ENCODE results near the gene MMP13.
A peak's percentile ranks its signal among the peaks of the same experiment; 100 is the strongest.

Gene MMP13

DNA sequence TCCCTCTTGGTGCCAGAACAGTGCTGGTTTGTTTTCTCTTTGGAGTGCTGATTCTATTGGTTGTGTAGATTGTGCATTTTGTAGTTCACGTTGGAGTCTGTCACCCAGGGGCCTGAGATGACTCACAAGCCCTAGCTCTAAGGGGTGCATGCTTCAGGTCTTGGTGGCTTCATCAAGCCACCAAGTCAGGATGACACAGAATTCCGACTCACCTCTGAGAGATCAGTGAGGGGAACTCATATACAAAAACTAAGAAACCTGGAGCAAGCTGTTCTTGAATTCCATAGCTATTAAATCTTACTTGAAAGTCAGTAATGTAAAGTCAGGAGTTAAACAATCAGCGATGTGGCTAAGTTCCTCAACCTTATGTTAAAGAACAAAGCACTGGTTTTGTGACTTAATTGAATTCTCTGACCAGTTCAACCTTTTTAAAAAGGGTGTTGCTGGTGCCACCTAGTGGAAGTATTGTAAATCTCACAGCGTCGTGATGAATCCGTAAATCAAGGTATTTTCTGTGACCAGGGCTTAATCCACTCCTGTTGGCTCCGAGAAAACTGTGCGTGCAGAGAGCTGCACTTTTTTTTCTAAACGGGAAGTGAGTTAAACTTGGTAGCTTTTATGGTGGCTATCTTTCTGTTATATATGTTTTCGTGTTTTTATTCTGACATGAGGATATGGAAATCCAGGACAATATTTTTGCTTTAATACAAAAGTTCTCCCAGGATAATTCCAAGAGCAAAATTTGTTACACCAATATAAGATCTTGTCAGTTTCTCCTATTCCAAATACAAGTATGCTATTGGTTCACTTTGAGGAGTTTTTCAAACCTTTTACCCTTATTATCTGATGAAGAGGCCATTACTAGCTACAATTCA lies 14.6 kb downstream of the MMP13 start:
- Histone ChIP-seq H3K27ac (no peak overlapping the region), H3K4me3 (no peak overlapping the region)

DNA sequence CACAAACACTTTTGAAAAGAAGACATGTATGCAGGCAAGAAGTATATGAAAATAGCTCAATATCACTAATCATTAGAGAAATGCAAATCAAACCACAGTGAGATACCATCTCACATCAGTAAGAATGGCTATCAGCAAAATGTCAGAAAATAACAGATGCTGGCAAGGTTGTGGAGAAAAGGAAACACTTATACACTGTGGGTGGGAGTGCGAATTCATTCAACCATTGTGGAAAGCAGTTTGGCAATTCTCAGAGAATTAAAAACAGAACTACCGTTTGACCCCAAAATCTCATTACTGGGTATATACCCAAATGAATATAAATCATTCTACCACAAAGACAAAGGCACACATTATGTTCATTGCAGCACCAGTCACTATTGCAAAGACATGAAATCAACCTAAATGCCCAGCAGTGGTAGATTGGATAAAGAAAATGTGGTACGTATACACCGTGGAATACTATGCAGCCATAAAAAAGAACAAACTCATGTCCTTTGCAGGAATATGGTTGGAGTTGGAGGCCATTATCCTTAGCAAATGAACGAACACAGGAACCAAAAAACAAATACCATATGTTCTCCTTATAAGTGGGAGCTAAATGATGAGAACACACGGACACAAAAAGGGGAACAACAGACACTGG lies 18.5 kb downstream of the MMP13 start:
- no peak overlapping the region for H3K4me3 ChIP-seq
- H3K27ac ChIP-seq, result no peak overlapping the region

DNA sequence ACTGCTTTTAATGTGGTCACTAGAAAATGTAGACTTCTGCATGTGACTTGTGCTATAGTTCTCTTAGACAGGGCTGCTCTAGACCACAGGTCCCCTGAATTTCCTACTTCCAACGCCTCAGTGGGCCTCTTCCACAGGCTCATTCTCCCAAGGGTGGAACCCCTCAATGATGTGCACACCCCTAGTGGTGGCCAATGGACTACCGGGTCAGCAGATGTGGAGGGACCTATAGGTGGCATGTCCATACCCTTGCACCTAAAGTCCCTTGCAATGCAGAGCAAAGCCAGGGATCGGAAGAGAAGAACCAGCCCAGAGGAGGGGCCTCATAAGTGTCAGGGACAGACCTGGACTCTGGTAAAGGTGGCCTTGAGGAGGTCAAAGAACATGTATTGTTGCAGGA lies 20.0 kb downstream of the MMP13 start:
- H3K4me3 ChIP-seq, result no peak overlapping the region

DNA sequence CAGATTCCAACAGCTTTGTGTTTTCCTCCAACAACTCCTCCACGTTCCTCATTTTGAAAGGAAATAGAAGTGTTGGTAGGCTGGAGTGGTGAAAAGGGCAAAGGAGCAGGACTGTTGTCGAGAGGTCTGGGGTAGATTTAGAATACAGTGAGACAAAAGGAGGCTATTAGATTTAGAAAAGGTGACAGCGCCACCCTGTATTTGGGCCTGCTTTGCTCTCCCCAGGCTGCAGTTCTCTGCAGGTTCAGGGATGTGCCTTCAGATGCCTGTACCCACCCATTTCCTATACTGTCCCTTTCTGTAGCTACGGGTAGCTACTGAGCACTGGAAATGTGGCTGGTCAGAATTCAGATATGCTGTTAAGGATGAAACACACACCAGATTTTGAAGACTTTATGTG lies 20.8 kb downstream of the MMP13 start:
- Histone ChIP-seq H3K27ac (no peak overlapping the region), H3K4me3 (no peak overlapping the region)

More for the DNA sequence above, 20.0 kb downstream of the MMP13 start:
- H3K27ac ChIP-seq, result no peak overlapping the region

DNA sequence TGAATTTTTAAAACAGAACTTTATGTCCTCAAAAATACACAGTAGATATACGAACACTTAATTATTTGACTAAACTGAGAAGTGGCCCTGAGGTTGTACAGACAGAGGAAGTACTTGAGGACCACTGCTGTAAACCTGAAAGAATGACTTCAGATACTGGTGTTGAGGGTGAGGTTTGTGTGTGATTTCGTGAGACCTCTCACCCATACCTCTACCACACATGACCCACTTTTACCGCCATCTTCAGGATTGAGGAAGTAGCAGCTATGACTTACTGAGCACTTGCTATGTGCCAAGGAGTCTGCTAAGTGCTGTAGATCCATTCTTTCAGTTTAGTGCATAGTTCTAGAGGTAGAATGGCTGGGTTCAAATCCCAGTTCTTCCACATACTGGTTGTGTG lies 21.9 kb downstream of the MMP13 start:
- Histone ChIP-seq H3K27ac (peak overlapping the region in 1 of 21 experiments; percentile 23), H3K4me3 (no peak overlapping the region)

DNA sequence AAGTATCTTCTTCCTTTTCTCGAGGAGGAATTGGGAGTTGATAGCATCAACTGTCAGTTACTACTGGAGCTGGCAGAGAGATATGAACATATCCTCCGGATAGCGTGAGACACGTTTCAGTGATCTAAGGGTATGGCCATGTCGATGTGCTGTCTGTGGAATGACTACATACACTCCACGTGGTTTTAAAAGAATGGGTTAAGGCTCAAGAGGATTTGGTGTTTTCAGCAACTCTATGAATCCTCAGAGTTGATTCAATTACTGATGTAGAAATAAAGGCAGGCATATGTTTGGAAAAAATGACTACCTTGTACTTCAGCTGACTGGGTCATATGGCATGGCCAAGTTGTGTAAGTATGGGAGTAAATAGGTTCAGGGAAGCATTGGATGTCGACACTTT lies 22.9 kb downstream of the MMP13 start:
- Histone ChIP-seq H3K4me3 (no peak overlapping the region), H3K27ac (no peak overlapping the region)

DNA sequence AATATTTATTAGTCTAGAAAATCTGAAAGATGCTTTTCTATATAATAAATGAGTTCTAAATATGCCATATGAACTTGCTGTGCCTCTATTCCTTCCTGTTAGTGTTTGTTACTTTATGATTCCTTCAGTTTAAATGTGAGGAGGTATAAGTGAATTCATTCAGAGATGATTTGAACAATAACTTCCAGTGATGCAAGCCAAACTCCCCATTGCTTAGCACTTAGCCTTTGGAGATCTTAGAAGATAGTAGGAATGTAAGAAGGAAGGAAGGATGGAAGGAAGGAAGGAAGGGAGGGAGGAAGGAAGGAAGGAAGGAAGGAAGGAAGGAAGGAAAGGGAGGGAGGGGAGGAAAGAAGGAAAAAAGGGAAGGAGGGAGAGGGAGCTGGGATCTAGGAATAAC lies 25.1 kb downstream of the MMP13 start:
- no peak overlapping the region for H3K27ac ChIP-seq
- H3K4me3 ChIP-seq, result no peak overlapping the region

DNA sequence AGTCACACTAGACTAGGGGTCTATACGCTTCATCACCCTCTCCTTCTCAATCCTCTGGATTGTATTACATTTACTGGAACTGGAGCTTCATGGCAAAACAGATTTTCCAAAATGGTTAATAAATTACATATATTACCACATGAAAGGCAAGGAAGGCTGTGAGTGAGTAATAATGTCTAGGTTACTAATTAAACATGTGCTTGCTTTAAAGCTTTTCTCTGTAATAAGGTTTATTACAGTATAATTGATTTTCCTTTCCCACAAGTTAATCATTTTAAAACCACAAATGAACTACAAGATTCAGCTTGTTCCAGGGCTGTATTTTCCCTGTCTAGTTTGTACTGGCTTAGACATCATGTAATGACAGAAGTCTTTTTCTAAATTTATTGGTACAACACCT lies 25.6 kb downstream of the MMP13 start:
- no peak overlapping the region for H3K4me3 ChIP-seq
- peak overlapping the region in 1 of 21 experiments; percentile 14 for H3K27ac ChIP-seq

DNA sequence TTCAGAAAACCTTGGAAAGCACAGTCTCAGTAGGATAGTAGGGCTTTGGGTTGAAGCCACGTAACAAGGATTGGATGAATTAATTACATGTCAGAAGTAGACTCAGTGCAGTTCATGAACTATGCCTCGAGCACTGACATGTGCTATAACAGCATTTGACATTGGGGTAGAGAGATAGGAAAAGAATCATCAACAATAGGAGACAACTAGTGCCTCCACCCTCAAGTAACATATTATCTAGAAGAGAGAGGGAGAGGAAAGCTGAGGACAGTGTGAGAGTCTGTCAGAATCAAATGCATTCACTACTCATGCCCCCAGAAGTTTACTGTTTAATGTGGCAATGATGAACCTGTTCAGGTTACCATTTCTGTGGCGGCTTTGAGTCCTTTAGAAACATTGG lies 26.4 kb downstream of the MMP13 start:
- Histone ChIP-seq H3K27ac (peak overlapping the region in 1 of 21 experiments; percentile 14), H3K4me3 (no peak overlapping the region)

DNA sequence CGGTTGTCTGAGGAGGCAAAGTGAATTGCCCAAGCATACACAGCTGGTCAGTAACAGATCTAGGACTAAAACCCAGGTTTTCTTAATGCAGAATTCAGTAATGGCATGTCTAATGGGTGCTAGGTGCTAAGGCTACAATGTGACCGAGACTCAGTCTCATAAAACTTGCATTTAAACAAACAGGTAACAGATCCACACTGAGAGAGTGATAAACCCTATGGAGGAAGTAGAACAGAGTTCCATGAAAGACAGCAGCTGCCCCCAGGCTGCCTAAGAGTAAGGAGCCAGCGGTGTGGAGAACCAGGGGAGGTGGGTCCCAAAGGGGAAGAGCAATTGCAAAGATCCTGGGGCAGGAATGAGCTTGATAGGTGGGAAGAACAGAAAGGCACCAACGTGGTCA lies 27.3 kb downstream of the MMP13 start:
- H3K27ac ChIP-seq, result peak overlapping the region in 1 of 21 experiments; percentile 5
- no peak overlapping the region for H3K4me3 ChIP-seq

DNA sequence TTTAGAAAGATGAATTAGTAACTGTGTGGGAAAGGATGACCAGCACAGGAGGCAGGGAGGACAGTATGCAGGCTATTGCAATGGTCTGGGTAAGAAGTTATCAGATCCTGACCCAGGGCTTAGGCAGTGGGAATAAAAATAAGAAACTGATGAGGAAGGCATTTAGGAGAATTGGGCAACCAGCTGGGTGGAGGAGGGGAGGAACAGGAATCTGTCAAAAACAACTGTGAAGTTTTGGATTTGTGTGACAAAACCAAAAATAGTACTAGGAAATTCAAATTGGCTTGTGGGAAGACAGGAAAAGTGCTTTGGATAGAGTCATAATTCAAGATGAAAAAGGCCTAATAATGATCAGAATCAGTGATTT lies 27.9 kb downstream of the MMP13 start:
- H3K4me3 ChIP-seq, result no peak overlapping the region
- no peak overlapping the region for H3K27ac ChIP-seq

DNA sequence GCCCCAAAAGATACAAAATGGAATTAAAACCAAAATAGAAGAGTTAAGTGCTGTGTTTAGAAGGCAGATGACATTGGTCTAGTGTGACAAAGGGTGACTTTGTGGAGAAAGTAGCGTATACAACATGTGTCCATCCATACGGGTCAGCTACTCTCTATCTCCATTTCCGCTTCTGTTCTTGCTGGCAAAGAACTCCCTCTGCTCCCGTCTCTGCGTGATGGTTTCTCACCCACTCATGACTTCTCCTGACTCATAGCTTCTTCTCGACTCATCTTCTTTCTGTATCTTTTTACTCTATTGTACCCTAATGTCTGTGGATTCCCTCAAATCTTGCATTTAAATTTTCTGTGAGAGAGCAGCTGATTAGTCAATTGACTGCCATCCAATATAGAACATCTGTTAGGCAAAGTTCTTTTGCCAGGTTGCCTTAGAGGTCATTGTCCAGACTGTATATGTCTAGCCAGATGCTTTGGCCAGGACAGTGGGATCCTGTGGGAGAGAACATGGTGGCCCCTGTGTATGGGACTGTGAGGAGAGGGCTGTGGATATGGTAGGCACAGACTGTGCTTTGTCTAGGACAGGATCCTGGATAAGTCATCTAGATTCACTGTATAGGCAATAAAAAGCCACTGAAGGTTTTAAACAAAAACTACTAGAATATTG lies 28.4 kb downstream of the MMP13 start:
- Histone ChIP-seq H3K27ac (peak overlapping the region in 2 of 21 experiments; percentile 4 to 17), H3K4me3 (no peak overlapping the region)

DNA sequence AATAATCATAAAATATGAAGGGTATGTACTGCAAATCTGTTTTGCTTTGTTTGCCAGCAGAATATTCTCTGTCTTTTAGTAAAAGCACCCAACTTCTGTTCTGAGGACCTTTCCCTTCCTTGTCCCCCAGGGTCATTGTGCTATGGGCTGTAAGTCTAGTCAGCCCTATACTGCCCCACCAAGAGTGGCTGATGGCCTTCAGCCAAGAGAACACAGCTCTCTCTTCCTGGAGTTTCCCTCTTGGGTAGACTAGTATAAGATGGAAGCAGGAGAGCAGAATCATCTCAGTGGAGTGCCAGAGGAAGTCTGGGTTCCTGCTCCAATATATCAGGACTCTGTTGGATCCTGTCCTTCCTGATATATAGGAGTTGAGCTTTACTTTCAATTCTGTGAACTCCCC lies 29.0 kb downstream of the MMP13 start:
- no peak overlapping the region for H3K4me3 ChIP-seq
- H3K27ac ChIP-seq, result peak overlapping the region in 2 of 21 experiments; percentile 4 to 17

DNA sequence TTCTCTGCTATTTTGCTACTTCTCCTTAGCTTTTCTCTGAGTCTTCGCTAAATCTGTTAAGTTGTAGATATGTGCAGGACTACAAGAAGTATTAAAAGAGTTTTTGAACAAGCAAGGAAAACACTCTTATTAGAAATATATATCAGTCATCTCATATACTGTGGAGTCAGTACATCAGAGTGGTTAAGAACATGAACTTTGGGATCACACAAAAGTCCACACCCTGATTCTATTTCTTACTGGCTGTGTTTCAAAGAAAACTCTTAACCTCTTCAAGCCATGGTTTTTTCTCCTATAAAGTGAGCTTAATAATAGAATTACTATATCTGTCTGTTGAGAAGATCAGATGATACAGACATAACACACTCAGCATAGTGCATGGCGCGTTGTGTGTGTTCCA lies 29.5 kb downstream of the MMP13 start:
- Histone ChIP-seq H3K4me3 (no peak overlapping the region), H3K27ac (no peak overlapping the region)

DNA sequence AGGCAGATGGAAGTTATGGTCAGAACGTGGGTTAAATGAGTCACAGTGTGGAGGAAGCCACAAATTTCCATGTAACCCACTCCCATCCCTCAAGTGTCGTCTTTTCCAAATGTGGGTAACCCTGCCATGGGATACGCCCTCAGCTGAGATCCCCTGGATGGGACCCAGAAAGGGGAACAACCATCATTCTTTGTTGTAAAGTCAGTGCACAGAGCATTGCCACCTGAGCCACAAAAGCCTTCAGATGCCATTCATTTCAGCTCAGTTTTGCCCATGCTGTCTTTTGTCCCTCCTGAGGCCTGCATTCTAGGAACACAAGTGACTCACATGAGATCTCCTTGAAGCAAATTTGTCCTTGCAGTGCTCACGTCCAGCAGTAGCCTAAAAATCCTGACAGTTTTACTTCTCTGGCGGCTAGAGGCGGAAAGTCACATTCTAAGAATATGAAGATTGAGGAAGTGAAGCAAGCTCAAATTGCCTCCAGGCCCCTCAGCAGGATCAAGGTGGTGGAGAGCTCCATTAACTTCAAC lies 30.6 kb downstream of the MMP13 start:
- peak overlapping the region in 2 of 21 experiments; percentile 0 to 8 for H3K27ac ChIP-seq

DNA sequence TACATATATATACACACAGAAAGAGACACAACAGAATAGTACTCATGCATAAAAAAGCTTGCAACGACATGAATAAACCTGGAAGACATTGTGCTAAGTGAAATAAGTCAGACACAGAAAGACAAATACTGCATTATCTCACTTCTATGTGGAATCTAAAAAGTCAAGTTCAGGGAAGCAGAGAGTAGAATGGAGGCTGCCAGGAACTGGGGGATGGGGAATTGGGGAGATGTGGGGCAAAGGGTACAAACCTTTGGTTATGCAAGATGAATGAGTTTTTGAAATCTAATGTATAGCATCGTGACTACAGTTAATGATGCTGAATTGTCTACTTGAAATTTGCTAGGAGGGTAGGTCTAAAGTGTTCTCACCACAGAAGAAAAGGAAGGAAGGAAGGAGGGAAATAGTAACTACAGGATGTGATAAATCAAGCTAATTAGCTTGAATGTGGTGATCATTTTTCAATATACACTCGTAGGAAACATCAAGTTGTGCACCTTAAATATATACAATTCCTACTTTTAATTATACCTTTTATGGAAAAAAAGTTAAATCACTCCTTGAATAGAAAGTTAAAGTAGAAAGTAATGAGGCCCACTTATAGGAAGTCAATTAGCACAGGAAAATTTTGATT lies 33.8 kb downstream of the MMP13 start:
- H3K4me3 ChIP-seq, result no peak overlapping the region

More for the DNA sequence above, 30.6 kb downstream of the MMP13 start:
- H3K4me3 ChIP-seq, result no peak overlapping the region

DNA sequence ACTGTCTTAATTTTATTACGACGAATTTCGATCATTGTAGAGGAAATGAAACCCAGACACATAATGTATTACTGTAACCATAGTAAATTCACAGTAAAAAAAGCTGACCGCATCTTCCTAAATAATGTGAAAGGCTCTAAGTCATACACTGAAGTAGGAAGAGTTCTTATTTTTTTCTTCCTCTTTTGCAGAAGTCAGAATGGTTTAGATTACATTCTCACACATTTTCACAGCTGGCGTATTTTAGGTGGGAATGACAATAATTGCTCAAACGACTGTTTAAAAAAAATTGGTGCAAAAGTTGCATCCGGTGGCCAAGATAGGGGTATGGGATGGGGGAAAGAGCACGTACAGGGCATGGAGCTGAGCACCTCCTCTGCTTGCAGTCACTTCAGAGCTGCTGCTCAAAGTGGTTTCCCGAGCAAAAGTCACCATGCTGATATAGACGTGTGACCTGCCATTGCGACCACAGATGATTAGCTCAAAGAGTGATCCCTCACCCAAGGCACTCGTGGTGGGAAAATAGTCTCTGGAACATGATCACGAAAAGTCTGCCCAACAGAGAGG lies 35.3 kb downstream of the MMP13 start:
- H3K27ac ChIP-seq, result peak overlapping the region in 4 of 21 experiments; percentile 13 to 55 (median 44)
- H3K4me3 ChIP-seq, result no peak overlapping the region

More for the DNA sequence above, 33.8 kb downstream of the MMP13 start:
- no peak overlapping the region for H3K27ac ChIP-seq

DNA sequence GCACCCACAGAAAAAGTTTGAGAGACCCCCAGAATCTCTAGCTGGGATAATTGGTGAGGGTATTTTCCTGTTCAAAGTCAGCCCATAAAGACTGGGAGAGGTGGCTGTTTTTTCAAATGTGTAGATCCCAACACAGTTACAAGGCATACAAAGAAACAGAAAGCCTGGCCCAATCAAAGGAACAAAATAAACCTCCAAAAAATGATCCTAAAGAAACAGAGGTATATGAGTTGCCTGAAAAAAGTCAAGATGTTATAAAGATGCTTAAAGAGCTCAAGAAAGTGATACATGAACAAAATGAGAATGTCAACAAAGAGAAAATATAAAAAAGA lies 40.5 kb downstream of the MMP13 start:
- no peak overlapping the region for H3K4me3 ChIP-seq
- no peak overlapping the region for H3K27ac ChIP-seq

DNA sequence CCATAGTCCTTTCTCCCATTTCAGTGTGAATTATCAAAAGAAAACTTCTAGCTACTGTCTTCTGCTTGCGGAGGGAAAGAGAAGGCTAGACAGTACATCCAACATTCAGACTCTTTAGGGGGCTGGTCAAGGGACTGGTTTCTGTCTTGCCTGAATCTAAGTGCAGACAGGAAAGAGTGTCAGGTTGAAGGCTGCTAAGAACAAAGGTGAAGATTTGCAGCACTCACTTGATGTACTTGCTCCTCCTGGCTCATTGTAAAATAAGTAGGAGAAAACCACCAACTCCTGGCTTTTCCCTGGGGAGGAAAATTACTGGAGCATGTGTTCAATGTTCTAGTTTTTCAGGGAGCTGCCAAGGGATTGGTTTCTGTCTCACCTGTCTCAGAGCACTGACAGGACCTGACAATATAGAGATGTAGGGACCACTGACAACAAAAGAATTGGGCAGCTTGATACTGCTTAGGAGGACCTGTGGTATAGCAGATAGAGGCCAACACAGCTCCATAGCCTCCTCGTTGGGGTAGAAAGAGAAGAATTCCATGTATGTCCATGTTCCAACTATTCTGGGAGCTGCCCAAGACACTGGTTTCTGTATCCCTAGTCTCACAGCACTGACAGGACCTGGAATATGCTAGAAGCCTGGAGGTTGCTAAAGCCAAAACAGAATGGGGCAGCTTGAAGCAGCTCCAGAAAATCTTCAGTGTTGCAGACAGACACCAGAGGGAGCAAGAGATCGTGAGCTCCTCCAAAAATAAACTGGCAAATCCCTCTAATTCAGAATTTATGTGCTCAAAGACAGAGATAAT lies 41.1 kb downstream of the MMP13 start:
- Histone ChIP-seq H3K4me3 (no peak overlapping the region), H3K27ac (no peak overlapping the region)
